ENCODE measurements around the gene TUBGCP4. TPM values are rescaled to one million over a fixed set of nuclear protein-coding genes. Genes with fewer than 3 reads are reported as not detected.

The TUBGCP4 gene
- total and polyA plus RNA-seq, 9 of the 15 experiments (the other 6 are each of a cell fraction or from before 2014, with no cell fraction given) = 10.7 to 50.2 (median 29.6) TPM

DNA sequence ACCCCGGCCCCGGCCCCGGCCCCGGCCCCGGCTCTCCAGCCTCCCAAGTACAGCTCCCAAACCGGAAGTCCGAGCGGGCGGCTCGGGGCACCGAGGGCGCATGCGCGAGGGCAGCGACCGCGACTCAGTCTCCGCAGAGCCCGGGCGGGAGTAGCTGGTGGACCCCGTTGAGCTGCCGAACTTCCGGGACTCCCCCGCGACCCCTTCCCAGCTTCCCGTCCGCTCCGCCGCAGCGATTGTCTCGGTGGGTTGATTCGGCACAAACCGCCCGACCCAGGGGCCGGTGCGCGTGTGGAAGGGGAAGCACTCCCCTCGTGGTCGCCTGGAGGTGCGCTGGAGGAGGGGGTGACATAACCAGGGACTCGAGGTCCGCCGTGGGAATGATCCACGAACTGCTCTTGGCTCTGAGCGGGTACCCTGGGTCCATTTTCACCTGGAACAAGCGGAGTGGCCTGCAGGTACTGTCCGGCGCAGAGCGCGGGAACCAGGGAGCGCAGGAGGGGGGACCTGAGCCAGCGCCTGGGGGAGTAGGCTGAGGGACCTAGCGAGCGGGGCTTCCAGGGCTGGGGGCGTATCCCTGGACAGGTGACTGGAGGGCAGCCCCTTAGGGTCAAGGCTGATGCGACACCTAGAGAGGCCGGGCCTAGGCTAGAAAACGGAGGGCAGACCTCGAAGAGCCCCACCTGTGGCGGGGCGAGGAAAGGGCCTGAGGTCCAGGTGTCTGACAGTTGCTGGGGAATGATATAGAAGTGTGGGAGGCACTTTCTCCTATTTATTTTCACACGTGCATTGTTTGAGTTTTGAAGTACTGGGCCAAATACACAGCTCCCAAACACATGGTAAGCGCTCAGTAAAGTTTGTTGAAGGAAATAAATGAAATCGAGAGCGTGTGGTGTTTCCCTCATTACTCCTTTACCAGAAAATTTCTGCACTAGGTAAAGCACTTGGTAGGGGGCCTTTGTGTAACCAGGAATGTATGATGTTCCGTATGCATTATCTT, at the start of gene TUBGCP4, which contains the start of gene ZSCAN29 (continued):
- TF ChIP-seq ZNF717 (CRISPR knock-in tag; IDR thresholded peaks at IDR 0.05) = no peak
- no peak for TF ChIP-seq CHCHD3 (CRISPR knock-in tag; IDR thresholded peaks at IDR 0.05)
- TF ChIP-seq, protein P1, sequence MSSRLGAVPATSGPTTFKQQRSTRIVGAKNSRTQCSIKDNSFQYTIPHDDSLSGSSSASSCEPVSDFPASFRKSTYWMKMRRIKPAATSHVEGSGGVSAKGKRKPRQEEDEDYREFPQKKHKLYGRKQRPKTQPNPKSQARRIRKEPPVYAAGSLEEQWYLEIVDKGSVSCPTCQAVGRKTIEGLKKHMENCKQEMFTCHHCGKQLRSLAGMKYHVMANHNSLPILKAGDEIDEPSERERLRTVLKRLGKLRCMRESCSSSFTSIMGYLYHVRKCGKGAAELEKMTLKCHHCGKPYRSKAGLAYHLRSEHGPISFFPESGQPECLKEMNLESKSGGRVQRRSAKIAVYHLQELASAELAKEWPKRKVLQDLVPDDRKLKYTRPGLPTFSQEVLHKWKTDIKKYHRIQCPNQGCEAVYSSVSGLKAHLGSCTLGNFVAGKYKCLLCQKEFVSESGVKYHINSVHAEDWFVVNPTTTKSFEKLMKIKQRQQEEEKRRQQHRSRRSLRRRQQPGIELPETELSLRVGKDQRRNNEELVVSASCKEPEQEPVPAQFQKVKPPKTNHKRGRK (tag; IDR thresholded peaks at IDR 0.05) = no peak
- TF ChIP-seq, protein P2, sequence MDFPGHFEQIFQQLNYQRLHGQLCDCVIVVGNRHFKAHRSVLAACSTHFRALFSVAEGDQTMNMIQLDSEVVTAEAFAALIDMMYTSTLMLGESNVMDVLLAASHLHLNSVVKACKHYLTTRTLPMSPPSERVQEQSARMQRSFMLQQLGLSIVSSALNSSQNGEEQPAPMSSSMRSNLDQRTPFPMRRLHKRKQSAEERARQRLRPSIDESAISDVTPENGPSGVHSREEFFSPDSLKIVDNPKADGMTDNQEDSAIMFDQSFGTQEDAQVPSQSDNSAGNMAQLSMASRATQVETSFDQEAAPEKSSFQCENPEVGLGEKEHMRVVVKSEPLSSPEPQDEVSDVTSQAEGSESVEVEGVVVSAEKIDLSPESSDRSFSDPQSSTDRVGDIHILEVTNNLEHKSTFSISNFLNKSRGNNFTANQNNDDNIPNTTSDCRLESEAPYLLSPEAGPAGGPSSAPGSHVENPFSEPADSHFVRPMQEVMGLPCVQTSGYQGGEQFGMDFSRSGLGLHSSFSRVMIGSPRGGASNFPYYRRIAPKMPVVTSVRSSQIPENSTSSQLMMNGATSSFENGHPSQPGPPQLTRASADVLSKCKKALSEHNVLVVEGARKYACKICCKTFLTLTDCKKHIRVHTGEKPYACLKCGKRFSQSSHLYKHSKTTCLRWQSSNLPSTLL (IDR thresholded peaks at IDR 0.05) = no peak
- TF ChIP-seq, protein P3, sequence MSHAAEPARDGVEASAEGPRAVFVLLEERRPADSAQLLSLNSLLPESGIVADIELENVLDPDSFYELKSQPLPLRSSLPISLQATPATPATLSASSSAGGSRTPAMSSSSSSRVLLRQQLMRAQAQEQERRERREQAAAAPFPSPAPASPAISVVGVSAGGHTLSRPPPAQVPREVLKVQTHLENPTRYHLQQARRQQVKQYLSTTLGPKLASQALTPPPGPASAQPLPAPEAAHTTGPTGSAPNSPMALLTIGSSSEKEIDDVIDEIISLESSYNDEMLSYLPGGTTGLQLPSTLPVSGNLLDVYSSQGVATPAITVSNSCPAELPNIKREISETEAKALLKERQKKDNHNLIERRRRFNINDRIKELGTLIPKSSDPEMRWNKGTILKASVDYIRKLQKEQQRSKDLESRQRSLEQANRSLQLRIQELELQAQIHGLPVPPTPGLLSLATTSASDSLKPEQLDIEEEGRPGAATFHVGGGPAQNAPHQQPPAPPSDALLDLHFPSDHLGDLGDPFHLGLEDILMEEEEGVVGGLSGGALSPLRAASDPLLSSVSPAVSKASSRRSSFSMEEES (CRISPR knock-in tag; IDR thresholded peaks at IDR 0.05) = no peak
- TF ChIP-seq, protein P4, sequence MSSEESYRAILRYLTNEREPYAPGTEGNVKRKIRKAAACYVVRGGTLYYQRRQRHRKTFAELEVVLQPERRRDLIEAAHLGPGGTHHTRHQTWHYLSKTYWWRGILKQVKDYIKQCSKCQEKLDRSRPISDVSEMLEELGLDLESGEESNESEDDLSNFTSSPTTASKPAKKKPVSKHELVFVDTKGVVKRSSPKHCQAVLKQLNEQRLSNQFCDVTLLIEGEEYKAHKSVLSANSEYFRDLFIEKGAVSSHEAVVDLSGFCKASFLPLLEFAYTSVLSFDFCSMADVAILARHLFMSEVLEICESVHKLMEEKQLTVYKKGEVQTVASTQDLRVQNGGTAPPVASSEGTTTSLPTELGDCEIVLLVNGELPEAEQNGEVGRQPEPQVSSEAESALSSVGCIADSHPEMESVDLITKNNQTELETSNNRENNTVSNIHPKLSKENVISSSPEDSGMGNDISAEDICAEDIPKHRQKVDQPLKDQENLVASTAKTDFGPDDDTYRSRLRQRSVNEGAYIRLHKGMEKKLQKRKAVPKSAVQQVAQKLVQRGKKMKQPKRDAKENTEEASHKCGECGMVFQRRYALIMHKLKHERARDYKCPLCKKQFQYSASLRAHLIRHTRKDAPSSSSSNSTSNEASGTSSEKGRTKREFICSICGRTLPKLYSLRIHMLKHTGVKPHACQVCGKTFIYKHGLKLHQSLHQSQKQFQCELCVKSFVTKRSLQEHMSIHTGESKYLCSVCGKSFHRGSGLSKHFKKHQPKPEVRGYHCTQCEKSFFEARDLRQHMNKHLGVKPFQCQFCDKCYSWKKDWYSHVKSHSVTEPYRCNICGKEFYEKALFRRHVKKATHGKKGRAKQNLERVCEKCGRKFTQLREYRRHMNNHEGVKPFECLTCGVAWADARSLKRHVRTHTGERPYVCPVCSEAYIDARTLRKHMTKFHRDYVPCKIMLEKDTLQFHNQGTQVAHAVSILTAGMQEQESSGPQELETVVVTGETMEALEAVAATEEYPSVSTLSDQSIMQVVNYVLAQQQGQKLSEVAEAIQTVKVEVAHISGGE (CRISPR knock-in tag; IDR thresholded peaks at IDR 0.05) = peak in 1 of 3 experiments; percentile 93; a peak in 2 of 6 replicates
- TF ChIP-seq, protein P5, sequence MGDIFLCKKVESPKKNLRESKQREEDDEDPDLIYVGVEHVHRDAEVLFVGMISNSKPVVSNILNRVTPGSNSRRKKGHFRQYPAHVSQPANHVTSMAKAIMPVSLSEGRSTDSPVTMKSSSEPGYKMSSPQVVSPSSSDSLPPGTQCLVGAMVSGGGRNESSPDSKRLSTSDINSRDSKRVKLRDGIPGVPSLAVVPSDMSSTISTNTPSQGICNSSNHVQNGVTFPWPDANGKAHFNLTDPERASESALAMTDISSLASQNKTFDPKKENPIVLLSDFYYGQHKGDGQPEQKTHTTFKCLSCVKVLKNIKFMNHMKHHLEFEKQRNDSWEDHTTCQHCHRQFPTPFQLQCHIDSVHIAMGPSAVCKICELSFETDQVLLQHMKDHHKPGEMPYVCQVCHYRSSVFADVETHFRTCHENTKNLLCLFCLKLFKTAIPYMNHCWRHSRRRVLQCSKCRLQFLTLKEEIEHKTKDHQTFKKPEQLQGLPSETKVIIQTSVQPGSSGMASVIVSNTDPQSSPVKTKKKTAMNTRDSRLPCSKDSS (IDR thresholded peaks at IDR 0.05; ENCODE audit: low read depth, partially characterized antibody) = no peak
- no peak for TF ChIP-seq GATA2 (CRISPR knock-in tag; IDR thresholded peaks at IDR 0.05)
- TF ChIP-seq MBD1 (CRISPR knock-in tag; IDR thresholded peaks at IDR 0.05) = no peak
- TF ChIP-seq SPI1 (IDR thresholded peaks at IDR 0.05; ENCODE audit: borderline replicate concordance, low read depth, low read length) = no peak
- peak; percentile 45 for TF ChIP-seq FIP1L1 (IDR thresholded peaks at IDR 0.05; ENCODE audit: low read depth, low read length, poor library complexity, severe bottlenecking)

All from K562 (cell line).